Kidney tubule cell (primary cell): ENCODE results near the gene GSTA1.
"Not testable (repeated sequence)": the region's sequence is repeated elsewhere in the genome, so short reads cannot be mapped to it uniquely, and the experiment has no call there.

Source experiments
- DNase-seq: peaks from one replicate; pipeline ENCODE4 v3.0.0-alpha.2; 2018; ENCODE audit warnings: low spot score

The GSTA1 gene

DNA sequence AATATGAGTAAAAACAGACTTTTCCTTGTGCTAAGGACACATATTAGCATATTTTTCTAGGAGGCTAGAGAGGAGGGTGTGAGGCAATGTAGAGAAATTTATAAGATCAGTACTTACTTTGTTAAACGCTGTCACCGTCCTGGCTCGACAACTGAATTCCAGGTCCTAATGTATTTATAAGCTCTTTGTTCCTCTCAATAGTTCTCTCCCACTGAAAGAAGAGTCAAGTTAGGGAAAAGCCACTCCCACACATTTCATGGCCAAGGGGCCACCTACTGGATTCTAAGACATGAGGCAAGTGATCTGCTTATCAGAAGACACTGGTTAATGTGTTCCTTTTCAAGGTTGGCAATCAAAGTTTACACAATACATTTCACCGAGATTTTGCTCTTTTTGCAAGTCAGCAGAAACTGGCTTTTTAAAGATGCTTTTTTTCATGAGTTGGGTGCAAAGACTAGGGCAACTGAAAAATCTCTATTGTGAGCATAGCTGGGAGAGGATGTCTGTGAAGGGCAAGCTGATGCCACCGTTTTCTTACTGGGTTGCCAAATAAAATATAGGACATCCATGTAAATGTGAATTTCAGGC, at the start of gene GSTA1:
Gene GSTA1, minus strand, starts transcription at position 149 of the 588 bp plus-strand sequence. CDS start 4,549 bp downstream, outside the sequence.
- not testable (repeated sequence) for DNase-seq

DNA sequence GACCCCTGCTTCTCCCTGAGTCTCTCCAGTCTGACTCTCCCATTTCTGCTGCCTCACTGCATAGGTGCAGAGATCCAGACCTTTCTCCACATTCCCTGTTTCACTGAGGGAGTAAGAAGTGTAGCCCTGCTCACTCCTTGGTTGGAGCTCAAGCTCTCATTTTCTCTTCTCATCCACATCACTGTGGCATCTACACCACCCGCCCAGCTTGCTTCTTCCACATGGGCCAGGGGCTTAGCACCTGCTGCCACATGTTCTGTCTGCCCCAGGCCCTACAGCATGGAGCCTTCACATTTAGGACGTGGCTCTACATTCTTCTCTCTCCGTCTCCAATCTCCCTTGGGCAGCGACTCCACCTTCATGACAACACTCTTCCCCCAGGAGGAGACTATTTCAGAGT, 45.5 kb upstream of the GSTA1 start:
- DNase-seq, result no peak

GRCh38 chr6:52846002-52846401, 42.4 kb upstream of the GSTA1 start:
- DNase-seq, result no peak

GRCh38 chr6:52843605-52844004, 40.0 kb upstream of the GSTA1 start:
- no peak for DNase-seq

DNA sequence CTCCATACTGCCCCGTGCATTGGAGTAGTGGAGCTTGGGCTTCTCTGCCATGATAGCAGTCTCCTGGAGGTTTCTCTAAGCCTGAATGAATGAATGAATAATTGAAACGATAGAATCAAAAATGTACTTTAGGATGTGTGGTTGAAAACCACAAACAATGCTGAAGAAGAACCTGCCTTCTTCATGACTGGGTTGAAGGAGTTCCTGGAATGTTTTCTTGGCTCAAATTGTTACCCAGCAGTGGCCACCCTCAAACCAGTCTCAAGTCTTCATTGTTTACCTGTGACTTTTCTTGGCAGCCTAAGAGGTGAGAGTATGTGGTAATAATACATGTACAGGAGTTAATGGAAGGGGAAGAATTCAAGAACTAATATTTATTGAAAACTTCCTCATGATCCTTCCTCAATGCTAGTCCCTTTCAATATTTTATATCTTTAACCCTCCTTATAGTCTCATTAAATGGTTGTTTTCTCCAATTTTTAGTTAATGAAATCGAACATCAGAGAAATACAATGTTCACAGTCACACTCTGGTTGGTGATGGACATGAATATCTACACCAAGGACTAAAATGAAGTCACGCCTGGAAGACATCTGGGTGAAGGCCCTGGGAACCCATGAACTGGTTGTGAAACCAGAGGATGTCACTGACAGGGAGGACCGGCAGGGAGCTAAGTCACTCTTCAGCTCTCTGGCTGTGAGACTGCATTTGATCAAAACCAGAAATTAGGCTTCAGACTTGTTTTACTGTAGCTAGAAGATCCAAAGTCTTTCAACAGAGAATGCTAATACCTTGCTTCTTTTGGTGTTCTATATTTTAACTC, 37.4 kb upstream of the GSTA1 start, which contains the start of gene GSTA5:
Gene GSTA5, minus strand, starts transcription at position 51 of the 823 bp plus-strand sequence.
- peak; percentile 84 for DNase-seq

- peak; percentile 82 for DNase-seq
Measured at GRCh38 chr6:52839124-52840055, 35.8 kb upstream of the GSTA1 start.

- peak; percentile 6 for DNase-seq
Measured at GRCh38 chr6:52834481-52834880, 30.9 kb upstream of the GSTA1 start.

- DNase-seq, result not testable (repeated sequence)
Measured at GRCh38 chr6:52830869-52831268, 27.3 kb upstream of the GSTA1 start.

- DNase-seq, result no peak
Measured at GRCh38 chr6:52829046-52829817, 25.6 kb upstream of the GSTA1 start.

GRCh38 chr6:52828621-52829020, 25.0 kb upstream of the GSTA1 start:
- DNase-seq, result not testable (repeated sequence)

DNA sequence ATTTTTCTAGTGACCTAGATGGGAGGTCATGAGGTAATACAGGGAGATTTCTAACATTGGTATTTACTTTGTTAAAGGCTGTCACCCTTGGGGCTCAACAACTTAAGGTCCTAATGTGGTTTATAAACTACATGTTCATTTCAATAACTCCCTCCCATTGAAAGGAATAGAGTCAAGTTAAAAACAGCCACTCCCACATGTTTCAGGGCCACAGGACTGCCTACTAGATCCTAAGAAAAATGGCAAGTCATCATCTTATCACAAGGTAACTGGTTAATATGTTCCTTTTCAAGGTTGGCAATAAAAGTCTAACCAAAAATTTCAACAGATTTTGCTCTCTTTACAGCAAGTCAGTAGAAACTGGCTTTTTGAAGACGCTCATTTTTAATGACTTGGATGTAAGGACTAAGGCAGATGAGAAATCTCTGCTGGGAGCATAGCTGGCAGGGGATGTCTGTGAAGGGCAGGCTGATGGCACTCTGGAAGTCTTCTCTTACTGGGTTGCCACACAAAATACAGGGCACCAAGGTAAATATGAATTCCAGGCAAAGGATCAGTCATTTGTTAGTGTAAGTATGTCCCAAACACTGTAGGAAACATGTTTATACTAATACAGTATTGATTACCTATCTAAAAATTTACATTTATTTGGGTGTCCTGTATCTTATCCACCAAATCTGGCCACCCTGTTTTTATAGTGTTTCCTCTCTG, 23.6 kb upstream of the GSTA1 start:
- DNase-seq, result not testable (repeated sequence)

GRCh38 chr6:52826513-52826912, 22.9 kb upstream of the GSTA1 start:
- DNase-seq, result no peak

DNA sequence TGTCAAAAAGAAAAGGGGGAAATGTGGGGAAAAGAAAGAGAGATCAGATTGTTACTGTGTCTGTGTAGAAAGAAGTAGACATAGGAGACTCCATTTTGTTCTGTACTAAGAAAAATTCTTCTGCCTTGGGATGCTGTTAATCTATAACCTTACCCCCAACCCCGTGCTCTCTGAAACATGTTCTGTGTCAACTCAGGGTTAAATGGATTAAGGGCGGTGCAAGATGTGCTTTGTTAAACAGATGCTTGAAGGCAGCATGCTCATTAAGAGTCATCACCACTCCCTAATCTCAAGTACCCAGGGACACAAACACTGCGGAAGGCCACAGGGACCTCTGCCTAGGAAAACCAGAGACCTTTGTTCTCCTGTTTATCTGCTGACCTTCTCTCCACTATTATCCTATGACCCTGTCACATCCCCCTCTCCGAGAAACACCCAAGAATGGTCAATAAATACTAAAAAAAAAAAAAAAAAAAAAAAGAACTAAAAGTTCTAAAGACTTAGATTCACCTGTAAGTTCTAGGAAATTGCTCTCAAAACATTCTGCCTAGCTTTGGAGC, 22.4 kb upstream of the GSTA1 start:
- DNase-seq, result not testable (repeated sequence)

DNA sequence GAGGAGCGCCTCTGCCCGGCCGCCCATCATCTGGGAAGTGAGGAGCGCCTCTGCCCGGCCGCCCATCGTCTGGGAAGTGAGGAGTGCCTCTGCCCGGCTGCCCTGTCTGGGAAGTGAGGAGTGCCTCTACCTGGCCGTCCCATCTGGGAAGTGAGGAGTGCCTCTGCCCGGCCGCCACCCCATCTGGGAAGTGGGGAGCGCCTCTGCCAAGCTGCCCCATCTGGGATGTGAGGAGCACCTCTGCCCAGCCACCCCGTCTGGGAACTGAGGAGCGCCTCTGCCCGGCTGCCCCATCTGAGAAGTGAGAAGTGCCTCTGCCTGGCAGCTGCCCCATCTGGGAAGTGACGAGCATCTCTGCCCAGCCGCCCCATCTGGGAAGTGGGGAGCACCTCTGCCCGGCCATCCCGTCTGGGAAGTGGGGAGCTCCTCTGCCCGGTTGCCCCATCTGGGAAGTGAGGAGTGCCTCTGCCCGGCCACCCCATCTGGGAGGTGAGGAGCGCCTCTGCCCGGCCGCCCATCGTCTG, 21.7 kb upstream of the GSTA1 start:
- DNase-seq, result not testable (repeated sequence)

GRCh38 chr6:52821842-52822241, 18.2 kb upstream of the GSTA1 start:
- no peak for DNase-seq

DNA sequence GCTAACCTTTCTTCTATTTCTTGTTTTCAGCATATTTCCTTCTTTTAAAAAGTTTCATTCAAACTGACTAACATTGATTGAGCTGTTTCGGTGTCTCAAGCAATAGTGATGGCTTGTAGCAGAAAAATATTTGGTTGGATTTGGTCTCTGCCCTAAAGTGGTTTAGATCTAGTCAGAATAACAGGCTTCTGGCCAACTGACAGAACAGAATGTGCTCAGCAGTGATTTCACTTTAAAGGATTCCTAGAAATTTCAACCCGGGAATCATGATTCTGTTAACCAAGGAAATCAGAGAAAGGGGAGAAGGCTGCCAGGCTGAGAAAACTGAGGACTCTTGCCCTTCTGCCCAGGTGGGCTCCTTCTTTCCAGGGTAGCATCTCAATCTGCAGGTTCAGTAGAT, 16.6 kb upstream of the GSTA1 start:
- DNase-seq, result no peak

- DNase-seq, result peak; percentile 72
Measured at GRCh38 chr6:52815167-52816092, 11.8 kb upstream of the GSTA1 start.

- not testable (repeated sequence) for DNase-seq
Measured at GRCh38 chr6:52814545-52814944, 10.9 kb upstream of the GSTA1 start.

DNA sequence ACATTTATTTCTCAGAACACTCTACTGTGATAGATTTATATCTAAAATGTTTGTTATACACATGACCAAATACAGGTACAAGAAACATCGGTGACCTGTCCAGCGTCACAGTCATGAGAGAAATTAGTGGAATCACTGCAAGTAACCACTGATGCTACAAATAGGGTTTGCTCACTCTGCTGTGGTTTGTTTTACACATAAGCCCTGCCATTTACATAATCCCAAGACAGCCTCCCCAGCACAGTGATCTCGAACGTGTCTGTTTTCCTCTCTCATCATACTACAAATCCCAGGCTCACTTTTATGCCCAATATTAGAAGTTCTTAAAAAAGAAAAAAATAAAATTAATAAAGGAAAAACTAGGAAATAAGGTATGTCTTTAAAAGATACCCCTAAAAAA, 6.2 kb upstream of the GSTA1 start:
- DNase-seq, result not testable (repeated sequence)
